DND-41 (cell line): ENCODE results near the gene MRPL53.

Source experiments
- ATAC-seq: fragments of 200-7000 bp; cut with Tn5 transposase; 3 replicates; pipeline ENCODE4 v1.9.1; 2021; ENCODE audit warnings: low read depth; ENCODE audit not compliant: insufficient read depth
- DNase-seq: peaks from one replicate; pipeline ENCODE4 v3.0.0-alpha.2; 2020
- H2AFZ ChIP-seq: 2 replicates; pipeline ENCODE4 v1.6.0; 2012; ENCODE audit warnings: low read depth, low read length
- H3K27ac ChIP-seq: 2 replicates; pipeline ENCODE4 v1.5.1; 2012; ENCODE audit warnings: low read length, inconsistent platforms
- H3K27me3 ChIP-seq: fragments of 200-600 bp; sonication (generic); 2 replicates; pipeline ENCODE4 v1.6.0; 2012; ENCODE audit warnings: low read length, mild to moderate bottlenecking, inconsistent platforms; ENCODE audit not compliant: insufficient read depth, poor library complexity
- H3K36me3 ChIP-seq: 2 replicates; pipeline ENCODE4 v1.5.1; 2012; ENCODE audit warnings: low read length, inconsistent platforms; ENCODE audit not compliant: insufficient read depth
- H3K4me1 ChIP-seq: 2 replicates; pipeline ENCODE4 v1.5.1; 2012; ENCODE audit warnings: mild to moderate bottlenecking, low read length; ENCODE audit not compliant: insufficient read depth
- H3K4me2 ChIP-seq: 2 replicates; pipeline ENCODE4 v1.6.0; 2012; ENCODE audit warnings: mild to moderate bottlenecking, moderate library complexity, low read length, inconsistent platforms; ENCODE audit not compliant: insufficient read depth
- H3K4me3 ChIP-seq, 2 experiments: fragments of 200-600 bp in 1 of 2; shearing (Covaris generic) in 1 of 2; 2 replicates each; pipeline ENCODE4 v1.5.1; 2012 to 2016; ENCODE audit warnings: inconsistent platforms in 2 of 2, low read length in 2 of 2, mild to moderate bottlenecking in 2 of 2, low read depth in 1 of 2, moderate library complexity in 1 of 2
- H3K79me2 ChIP-seq: 2 replicates; pipeline ENCODE4 v1.6.0; 2012; ENCODE audit warnings: low read length, inconsistent platforms; ENCODE audit not compliant: insufficient read depth
- H3K9ac ChIP-seq: 2 replicates; pipeline ENCODE4 v1.6.0; 2012; ENCODE audit warnings: low read depth, mild to moderate bottlenecking, inconsistent platforms, low read length, moderate library complexity
- H3K9me3 ChIP-seq: 2 replicates; pipeline ENCODE4 v1.5.1; 2012; ENCODE audit warnings: low read length, moderate library complexity, mild to moderate bottlenecking, inconsistent platforms; ENCODE audit not compliant: insufficient read depth, severe bottlenecking
- H4K20me1 ChIP-seq: 2 replicates; pipeline ENCODE4 v1.6.0; 2012; ENCODE audit warnings: low read length; ENCODE audit not compliant: insufficient read depth
- EZH2 ChIP-seq: IDR thresholded peaks from 3 replicates; pipeline ENCODE4 v1.6.1; 2012; ENCODE audit warnings: borderline replicate concordance, low read depth, mild to moderate bottlenecking, moderate library complexity, low read length, inconsistent platforms; ENCODE audit not compliant: severe bottlenecking
- TF ChIP-seq, protein P1 (sequence below): IDR thresholded peaks from 2 replicates; pipeline ENCODE4 v1.5.1; 2012; ENCODE audit warnings: borderline replicate concordance, low read length, moderate library complexity, mild to moderate bottlenecking; ENCODE audit not compliant: poor library complexity, severe bottlenecking; ENCODE audit errors: extremely low read depth

Gene MRPL53

DNA sequence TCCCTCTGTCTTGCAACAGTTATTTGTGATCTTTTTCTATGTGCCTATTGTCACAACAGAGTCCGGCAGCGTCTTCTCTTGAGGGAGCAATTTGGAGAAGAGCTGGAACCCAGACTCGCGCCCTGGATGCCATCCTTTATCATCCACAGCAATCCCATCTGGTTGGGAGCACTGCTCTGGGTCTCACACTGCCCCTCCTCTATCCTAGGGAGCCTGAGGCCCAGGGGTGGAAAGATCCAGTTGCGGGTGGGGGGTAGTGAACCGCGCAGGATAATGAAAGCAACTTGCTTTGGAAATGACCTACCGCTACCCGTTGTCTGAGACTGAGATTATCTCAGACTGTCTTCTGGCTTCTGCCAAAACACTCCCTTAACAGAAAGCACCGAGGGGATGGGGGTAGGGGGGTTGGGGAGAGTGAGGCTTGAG is 13.5 kb downstream of the MRPL53 start:
- Histone ChIP-seq H3K79me2 (peaks cover 44% of the 10 kb centered on the region), H3K27ac (peak overlapping the region; percentile 88), H4K20me1 (peaks cover 4% of the 10 kb centered on the region), H3K36me3 (peaks cover 33% of the 10 kb centered on the region), H3K9me3 (no peaks in the 10 kb centered on the region), H3K4me1 (peaks cover 57% of the 10 kb centered on the region), H3K9ac (peak overlapping the region; percentile 86), H3K27me3 (no peaks in the 10 kb centered on the region), H3K4me3 (peak overlapping the region; percentile 77 to 94), H2AFZ (peak overlapping the region; percentile 72), H3K4me2 (peak overlapping the region; percentile 97)
- no peak for DNase-seq
- no peak for TF ChIP-seq EZH2
- TF ChIP-seq, protein P1, sequence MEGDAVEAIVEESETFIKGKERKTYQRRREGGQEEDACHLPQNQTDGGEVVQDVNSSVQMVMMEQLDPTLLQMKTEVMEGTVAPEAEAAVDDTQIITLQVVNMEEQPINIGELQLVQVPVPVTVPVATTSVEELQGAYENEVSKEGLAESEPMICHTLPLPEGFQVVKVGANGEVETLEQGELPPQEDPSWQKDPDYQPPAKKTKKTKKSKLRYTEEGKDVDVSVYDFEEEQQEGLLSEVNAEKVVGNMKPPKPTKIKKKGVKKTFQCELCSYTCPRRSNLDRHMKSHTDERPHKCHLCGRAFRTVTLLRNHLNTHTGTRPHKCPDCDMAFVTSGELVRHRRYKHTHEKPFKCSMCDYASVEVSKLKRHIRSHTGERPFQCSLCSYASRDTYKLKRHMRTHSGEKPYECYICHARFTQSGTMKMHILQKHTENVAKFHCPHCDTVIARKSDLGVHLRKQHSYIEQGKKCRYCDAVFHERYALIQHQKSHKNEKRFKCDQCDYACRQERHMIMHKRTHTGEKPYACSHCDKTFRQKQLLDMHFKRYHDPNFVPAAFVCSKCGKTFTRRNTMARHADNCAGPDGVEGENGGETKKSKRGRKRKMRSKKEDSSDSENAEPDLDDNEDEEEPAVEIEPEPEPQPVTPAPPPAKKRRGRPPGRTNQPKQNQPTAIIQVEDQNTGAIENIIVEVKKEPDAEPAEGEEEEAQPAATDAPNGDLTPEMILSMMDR: no peak
- no peak for ATAC-seq

DNA sequence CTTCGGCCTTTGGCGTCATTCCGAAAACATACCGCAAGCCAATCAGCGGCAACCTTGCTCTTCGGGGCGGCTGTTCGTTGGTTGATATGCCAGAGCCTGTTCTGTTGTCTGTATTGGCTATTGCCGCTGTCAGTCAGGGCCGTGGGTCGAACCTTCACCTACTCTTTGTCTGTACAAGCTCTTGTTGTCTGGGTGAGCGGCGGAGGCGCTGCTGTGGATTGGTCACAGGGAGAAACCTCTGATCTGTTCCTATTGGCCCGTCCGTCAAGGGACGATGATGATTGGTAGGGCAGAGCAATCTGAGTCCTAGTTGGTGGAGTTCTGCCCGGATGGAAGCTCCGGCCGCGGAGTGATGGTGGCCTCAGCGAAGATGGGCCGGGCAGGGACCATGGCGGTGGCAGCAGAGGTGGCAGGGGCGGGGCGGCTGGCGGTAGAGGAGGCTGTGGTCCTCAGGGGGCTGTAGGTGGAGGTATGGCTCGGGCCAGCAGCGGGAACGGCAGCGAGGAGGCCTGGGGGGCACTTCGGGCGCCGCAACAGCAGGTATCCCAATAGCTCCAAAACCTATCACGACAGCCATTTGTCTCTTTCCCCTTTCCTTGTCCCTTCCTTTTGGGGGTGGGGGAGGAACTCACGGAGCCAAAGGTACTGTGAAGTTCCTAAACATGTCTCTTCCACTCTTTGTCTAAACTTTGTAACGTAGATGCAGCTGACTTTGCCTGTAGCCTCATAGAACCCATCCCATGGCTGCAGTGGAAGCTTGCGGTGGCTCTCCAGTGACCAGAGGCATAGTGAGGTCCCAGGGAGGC is 14.1 kb downstream of the MRPL53 start, which contains the start of gene WBP1:
WBP1 (plus strand) TSS at position 307 of the 806 bp plus-strand sequence; CDS start at position 472, 165 bp downstream.
- H3K4me1 ChIP-seq: peaks cover 55% of the 10 kb centered on the region
- H3K79me2 ChIP-seq: peaks cover 40% of the 10 kb centered on the region
- H2AFZ ChIP-seq: peak within 1 kb of the TSS; percentile 72
- H3K4me2 ChIP-seq: peak within 1 kb of the TSS; percentile 97
- peaks cover 32% of the 10 kb centered on the region for H3K36me3 ChIP-seq
- peak within 1 kb of the TSS; percentile 88 for H3K27ac ChIP-seq
- ATAC-seq (peak; percentile 87), DNase-seq (peak; percentile 100)
- peak within 1 kb of the TSS; percentile 77 to 94 for H3K4me3 ChIP-seq
- H3K9me3 ChIP-seq: no peaks in the 10 kb centered on the region
- H4K20me1 ChIP-seq: peaks cover 3% of the 10 kb centered on the region
- H3K27me3 ChIP-seq: no peaks in the 10 kb centered on the region
- no peak for TF ChIP-seq EZH2
- TF ChIP-seq, protein P1: no peak
- peak within 1 kb of the TSS; percentile 86 for H3K9ac ChIP-seq

DNA sequence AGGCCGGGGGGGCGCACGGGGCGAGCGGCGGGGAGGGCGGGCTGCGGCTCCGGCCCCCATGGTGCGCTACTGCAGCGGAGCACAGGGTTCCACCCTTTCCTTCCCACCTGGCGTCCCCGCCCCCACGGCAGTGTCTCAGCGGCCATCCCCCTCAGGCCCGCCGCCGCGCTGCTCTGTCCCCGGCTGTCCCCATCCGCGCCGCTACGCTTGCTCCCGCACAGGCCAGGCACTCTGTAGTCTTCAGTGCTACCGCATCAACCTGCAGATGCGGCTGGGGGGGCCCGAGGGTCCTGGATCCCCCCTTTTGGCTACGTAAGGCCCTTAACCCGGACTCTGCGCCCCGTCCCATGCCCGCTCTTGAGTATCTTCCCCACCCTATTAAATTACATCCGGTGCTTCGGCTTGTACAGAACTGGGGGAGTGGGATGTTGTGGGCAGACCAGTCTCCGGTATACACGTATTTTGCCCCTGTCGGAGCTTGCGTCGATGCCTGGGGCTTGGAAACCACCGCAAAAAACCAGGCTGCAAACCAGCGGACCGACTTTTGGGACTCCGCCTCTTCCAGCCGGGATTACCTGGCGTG is 14.8 kb downstream of the MRPL53 start:
- peak overlapping the region; percentile 78 for H3K9ac ChIP-seq
- H3K4me1 ChIP-seq: peaks cover 55% of the 10 kb centered on the region
- H3K9me3 ChIP-seq: no peaks in the 10 kb centered on the region
- peak overlapping the region; percentile 69 for H2AFZ ChIP-seq
- H3K36me3 ChIP-seq: peaks cover 25% of the 10 kb centered on the region
- peak overlapping the region; percentile 86 for H3K27ac ChIP-seq
- no peak for TF ChIP-seq EZH2
- TF ChIP-seq, protein P1: no peak
- DNase-seq: peak; percentile 83
- H3K4me2 ChIP-seq: peak overlapping the region; percentile 95
- ATAC-seq: peak; percentile 44
- no peaks in the 10 kb centered on the region for H3K27me3 ChIP-seq
- peaks cover 35% of the 10 kb centered on the region for H3K79me2 ChIP-seq
- H3K4me3 ChIP-seq: peak overlapping the region; percentile 38 to 77; a peak in 3 of 4 replicates
- no peaks in the 10 kb centered on the region; the same call in 1 of the 2 replicates for H4K20me1 ChIP-seq
